Left ventricle myocardium superior (tissue), 1 donor: ENCODE measurements around the gene SIM2. TPM values are rescaled to one million over a fixed set of nuclear protein-coding genes. Genes with fewer than 3 reads are reported as not detected.

Experiments used
- ATAC-seq: fragments of 200-7000 bp; cut with Tn5 transposase; one replicate; pipeline ENCODE4 v1.9.1; 2020; ENCODE audit warnings: mild to moderate bottlenecking, moderate library complexity
- DNase-seq: peaks from one replicate; pipeline ENCODE4 v3.0.0-alpha.2; 2020
- intact Hi-C: fragments of 100-400 bp; cut with micrococcal nuclease; formaldehyde crosslinking; loops from one replicate; pipeline ENCODE4 v1.11.0; 2022
- total RNA-seq: library from RNA; stranded (reverse); fragmentation: NEBNext Ultra II Directional; extraction: Animal tissue kit (Norgen Biotek cat#: 25700); gene quantifications from one replicate; pipeline ENCODE4 v1.2.1, GENCODE V29; 2021
- donor health status: DM: no; HTN: yes; CAD: no; lungs with severe emphysema.

SIM2 gene
- total RNA-seq, 1 donor from 2014 or later: not detected

- ATAC-seq (no peak), DNase-seq (no peak)
- intact Hi-C loops: no loop called here
These were observed 78.2 kb downstream of the SIM2 start for GRCh38 chr21:36776981-36777617.

GRCh38 chr21:36780861-36781260, 81.9 kb downstream of the SIM2 start:
- ATAC-seq: no peak

GRCh38 chr21:36783612-36784374, 84.9 kb downstream of the SIM2 start:
- no peak for DNase-seq
- intact Hi-C loops: no loop called here
- ATAC-seq: no peak

More at GRCh38 chr21:36780861-36781260, 81.9 kb downstream of the SIM2 start:
- DNase-seq: no peak
- intact Hi-C loops: no loop called here

GRCh38 chr21:36784947-36785346, 86.0 kb downstream of the SIM2 start:
- intact Hi-C loops: no loop called here
- DNase-seq (peak; percentile 82), ATAC-seq (peak; percentile 100)

GRCh38 chr21:36785615-36786014, 86.7 kb downstream of the SIM2 start:
- intact Hi-C loops: no loop called here
- ATAC-seq: no peak
- no peak for DNase-seq

- intact Hi-C loops: no loop called here
- DNase-seq (no peak), ATAC-seq (no peak)
These were observed 87.3 kb downstream of the SIM2 start for GRCh38 chr21:36786186-36786585.

- ATAC-seq: no peak
- DNase-seq: no peak
- intact Hi-C loops: no loop called here
These were observed 89.3 kb downstream of the SIM2 start for GRCh38 chr21:36788120-36788638.

GRCh38 chr21:36790616-36791015, 91.7 kb downstream of the SIM2 start:
- no peak for ATAC-seq
- intact Hi-C loops: no loop called here
- DNase-seq: no peak

GRCh38 chr21:36791180-36791579, 92.3 kb downstream of the SIM2 start:
- ATAC-seq: no peak
- DNase-seq: no peak
- intact Hi-C loops: no loop called here

GRCh38 chr21:36791695-36792470, 93.0 kb downstream of the SIM2 start:
- intact Hi-C loops: no loop called here
- ATAC-seq (peak; percentile 90), DNase-seq (peak; percentile 56)

GRCh38 chr21:36792505-36792967, 93.6 kb downstream of the SIM2 start:
- intact Hi-C loops: no loop called here
- DNase-seq (no peak), ATAC-seq (peak; percentile 57)

GRCh38 chr21:36796070-36796469, 97.2 kb downstream of the SIM2 start:
- no peak for ATAC-seq
- intact Hi-C loops: no loop called here
- no peak for DNase-seq

GRCh38 chr21:36798491-36798890, 99.6 kb downstream of the SIM2 start:
- no peak for DNase-seq
- intact Hi-C loops: no loop called here
- no peak for ATAC-seq

Other genes with a start within 250 kb of the SIM2 start
- gene CLDN14, start 219.0 kb upstream of the SIM2 start, total RNA-seq: not detected